Neural cell (in vitro differentiated cells): ENCODE data around the gene TTC21A. TPM values are rescaled to one million over a fixed set of nuclear protein-coding genes. Genes with fewer than 3 reads are reported as not detected.

Experiments used
- H2AFZ ChIP-seq: fragments of 200-600, 300-800 bp; sonication (generic), shearing (Covaris generic); 2 replicates; pipeline ENCODE4 v1.6.0; 2014; ENCODE audit warnings: low read depth, mild to moderate bottlenecking, antibody characterized with exemption, low read length, moderate library complexity
- H3F3A ChIP-seq: fragments of 200-600 bp; shearing (Covaris generic); 2 replicates; pipeline ENCODE4 v1.6.1; 2016; ENCODE audit warnings: mild to moderate bottlenecking, moderate library complexity, mixed read lengths, antibody characterized with exemption, low read length; ENCODE audit not compliant: insufficient read depth, poor library complexity, severe bottlenecking
- H3K27ac ChIP-seq: fragments of 200-600, 300-800 bp; sonication (generic), shearing (Covaris generic); 2 replicates; pipeline ENCODE4 v1.5.1; 2014; ENCODE audit warnings: mild to moderate bottlenecking, low read length, moderate library complexity
- H3K27me3 ChIP-seq: fragments of 300-800, 200-600 bp; sonication (generic), shearing (Covaris generic); 2 replicates; pipeline ENCODE4 v1.6.0; 2014; ENCODE audit warnings: mild to moderate bottlenecking, low read depth, low read length, moderate library complexity; ENCODE audit not compliant: insufficient read depth
- H3K36me3 ChIP-seq: fragments of 300-800, 200-600 bp; sonication (generic), shearing (Covaris generic); 2 replicates; pipeline ENCODE4 v1.5.1; 2014; ENCODE audit warnings: mild to moderate bottlenecking, antibody characterized with exemption, low read length, moderate library complexity; ENCODE audit not compliant: insufficient read depth
- H3K4me2 ChIP-seq: fragments of 300-800, 200-600 bp; sonication (generic), shearing (Covaris generic); 2 replicates; pipeline ENCODE4 v1.6.0; 2014; ENCODE audit warnings: mild to moderate bottlenecking, low read length
- H3K4me3 ChIP-seq: fragments of 300-800, 200-600 bp; sonication (generic), shearing (Covaris generic); 2 replicates; pipeline ENCODE4 v1.5.1; 2014; ENCODE audit warnings: mild to moderate bottlenecking, low read length, moderate library complexity
- H3K79me2 ChIP-seq: fragments of 200-600 bp; shearing (Covaris generic); replicated peaks from 2 replicates; pipeline ENCODE4 v1.6.0; 2014; ENCODE audit warnings: mild to moderate bottlenecking, low read length, moderate library complexity; ENCODE audit not compliant: insufficient read depth
- H3K9ac ChIP-seq: fragments of 300-800, 200-600 bp; sonication (generic), shearing (Covaris generic); 2 replicates; pipeline ENCODE4 v1.6.1; 2016; ENCODE audit warnings: mild to moderate bottlenecking, low read length, mixed read lengths
- H3K9me2 ChIP-seq: fragments of 200-600 bp; shearing (Covaris generic); 2 replicates; pipeline ENCODE4 v1.6.1; 2016; ENCODE audit warnings: mild to moderate bottlenecking, low read length, mixed read lengths; ENCODE audit not compliant: insufficient read depth
- H3K9me3 ChIP-seq: fragments of 200-600, 300-800 bp; sonication (generic), shearing (Covaris generic); 2 replicates; pipeline ENCODE4 v1.6.1; 2016; ENCODE audit warnings: mild to moderate bottlenecking, mixed run types, low read length, moderate library complexity, mixed read lengths
- H4K20me1 ChIP-seq: fragments of 200-600 bp; shearing (Covaris generic); 2 replicates; pipeline ENCODE4 v1.6.1; 2016; ENCODE audit warnings: mild to moderate bottlenecking, mixed run types; ENCODE audit not compliant: insufficient read depth
- CTCF ChIP-seq: fragments of 450-650 bp; IDR thresholded peaks from 2 replicates; pipeline ENCODE4 v1.5.1; 2014; ENCODE audit warnings: antibody characterized with exemption, mild to moderate bottlenecking, moderate library complexity; ENCODE audit not compliant: poor library complexity, severe bottlenecking
- EP300 ChIP-seq: fragments of 450-650 bp; conservative IDR thresholded peaks from 2 replicates; pipeline ENCODE4 v1.6.1; 2014; ENCODE audit warnings: antibody characterized with exemption, mild to moderate bottlenecking, moderate library complexity; ENCODE audit not compliant: poor library complexity, severe bottlenecking
- EZH2 ChIP-seq: fragments of 200-600, 300-800 bp; shearing (Covaris generic), sonication (generic); IDR thresholded peaks from 2 replicates; pipeline ENCODE4 v1.6.1; 2014; ENCODE audit warnings: antibody characterized with exemption, low read length, borderline replicate concordance, mild to moderate bottlenecking; ENCODE audit not compliant: insufficient read depth, poor library complexity, severe bottlenecking
- MXI1 ChIP-seq: fragments of 450-650 bp; conservative IDR thresholded peaks from 2 replicates; pipeline ENCODE4 v1.6.1; 2014; ENCODE audit warnings: antibody characterized with exemption, mild to moderate bottlenecking; ENCODE audit not compliant: poor library complexity, severe bottlenecking
- POLR2AphosphoS5 ChIP-seq: IDR thresholded peaks from 2 replicates; pipeline ENCODE4 v1.6.1; 2012
- RAD21 ChIP-seq: fragments of 450-650 bp; conservative IDR thresholded peaks from 2 replicates; pipeline ENCODE4 v1.6.1; 2014; ENCODE audit warnings: antibody characterized with exemption, mild to moderate bottlenecking, moderate library complexity
- REST ChIP-seq: IDR thresholded peaks from 2 replicates; pipeline ENCODE4 v1.6.1; 2012; ENCODE audit warnings: borderline replicate concordance
- SMC3 ChIP-seq: fragments of 450-650 bp; conservative IDR thresholded peaks from 2 replicates; pipeline ENCODE4 v1.6.1; 2014; ENCODE audit warnings: antibody characterized with exemption, mild to moderate bottlenecking, moderate library complexity; ENCODE audit not compliant: poor library complexity
- TAF1 ChIP-seq: IDR thresholded peaks from 2 replicates; pipeline ENCODE4 v1.6.1; 2012; ENCODE audit warnings: low read depth
- polyA plus RNA-seq: library from polyadenylated mRNA; depleted of rRNA; stranded (reverse); fragments of >200 nt; gene quantifications from 2 replicates; pipeline ENCODE4 v1.2.3, GENCODE V29; 2014

Gene TTC21A
- polyA plus RNA-seq, 1 donor from 2014 or later = 6.2 TPM

GRCh38 chr3:39118931-39119660 is 11.6 kb downstream of the TTC21A start:
- Histone ChIP-seq H2AFZ (no peak overlapping the region), H4K20me1 (no peaks in the 10 kb centered on the region), H3K9me3 (no peaks in the 10 kb centered on the region), H3K9ac (no peak overlapping the region), H3K9me2 (no peaks in the 10 kb centered on the region), H3K27me3 (no peaks in the 10 kb centered on the region), H3K4me2 (no peak overlapping the region), H3K36me3 (no peaks in the 10 kb centered on the region), H3K4me3 (no peak overlapping the region), H3K79me2 (no peaks in the 10 kb centered on the region), H3F3A (no peaks in the 10 kb centered on the region), H3K27ac (no peak overlapping the region)
- TF ChIP-seq EZH2 (no peak), MXI1 (no peak), EP300 (no peak), SMC3 (no peak), CTCF (no peak), REST (no peak), POLR2AphosphoS5 (no peak), TAF1 (no peak), RAD21 (no peak)

GRCh38 chr3:39121621-39122020 is 14.1 kb downstream of the TTC21A start:
- H3K9me3 ChIP-seq = no peaks in the 10 kb centered on the region
- no peak overlapping the region for H3K9ac ChIP-seq
- H3K4me2 ChIP-seq = no peak overlapping the region
- no peaks in the 10 kb centered on the region for H4K20me1 ChIP-seq
- H3K4me3 ChIP-seq = no peak overlapping the region
- H2AFZ ChIP-seq = no peak overlapping the region
- H3K27me3 ChIP-seq = no peaks in the 10 kb centered on the region
- H3K36me3 ChIP-seq = no peaks in the 10 kb centered on the region
- no peaks in the 10 kb centered on the region for H3K9me2 ChIP-seq
- no peak overlapping the region for H3K27ac ChIP-seq
- TF ChIP-seq REST (no peak), CTCF (no peak), TAF1 (no peak), POLR2AphosphoS5 (no peak), EP300 (no peak), MXI1 (no peak), SMC3 (no peak), RAD21 (no peak), EZH2 (no peak)
- no peaks in the 10 kb centered on the region for H3F3A ChIP-seq
- no peaks in the 10 kb centered on the region for H3K79me2 ChIP-seq
